Left renal pelvis (tissue), 4 donors: ENCODE results near the gene MPP2. TPM values are rescaled to one million over a fixed set of nuclear protein-coding genes. Genes with fewer than 3 reads are reported as not detected.
"Not testable (repeated sequence)": the region's sequence is repeated elsewhere in the genome, so short reads cannot be mapped to it uniquely, and the experiment has no call there.

ENCODE experiments used
- DNase-seq, 4 donors: peaks; one replicate each; pipeline ENCODE4 v3.0.0-alpha.2; 2013; ENCODE audit warnings: low read depth in 4 of 4, low spot score in 3 of 4
- polyA plus RNA-seq, 4 donors: library from polyadenylated mRNA; unstranded; fragments of 120-200 nt; gene quantifications; one replicate each; pipeline ENCODE4 v1.2.1, GENCODE V29; 2013; ENCODE audit not compliant: insufficient read length in 4 of 4

Gene MPP2
- polyA plus RNA-seq, 4 donors, result 5.8 to 7.7 (median 6.1) TPM

DNA sequence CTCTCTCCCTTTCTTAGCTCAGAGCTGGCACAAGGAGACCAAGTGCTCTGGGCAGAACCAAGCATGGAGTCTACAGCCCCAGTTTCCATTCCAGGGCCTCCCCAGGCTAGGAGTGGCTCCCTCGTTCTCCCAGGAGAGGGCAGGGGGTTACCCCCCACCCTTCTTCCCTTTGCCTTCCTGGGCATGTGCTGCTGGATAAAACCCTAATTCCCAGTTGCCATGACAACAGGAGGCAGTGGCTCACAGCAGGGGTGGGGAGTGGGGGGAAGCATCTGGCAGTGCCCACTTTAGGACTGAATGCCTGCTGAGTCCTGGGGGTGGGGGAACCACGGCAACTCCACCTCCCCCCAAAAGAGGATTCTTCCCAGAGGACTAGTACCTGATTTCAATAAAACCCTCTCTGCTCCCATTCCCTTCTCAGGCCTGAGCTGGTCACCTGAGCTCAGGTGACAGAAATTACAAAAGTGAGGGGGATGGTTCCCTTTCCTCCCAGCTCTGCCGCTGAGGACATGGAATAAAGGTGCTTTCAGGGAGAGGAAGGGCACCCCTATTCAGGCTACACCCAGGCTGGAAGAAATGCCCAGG is 1.8 kb downstream of the MPP2 start:
- DNase-seq, result no peak

DNA sequence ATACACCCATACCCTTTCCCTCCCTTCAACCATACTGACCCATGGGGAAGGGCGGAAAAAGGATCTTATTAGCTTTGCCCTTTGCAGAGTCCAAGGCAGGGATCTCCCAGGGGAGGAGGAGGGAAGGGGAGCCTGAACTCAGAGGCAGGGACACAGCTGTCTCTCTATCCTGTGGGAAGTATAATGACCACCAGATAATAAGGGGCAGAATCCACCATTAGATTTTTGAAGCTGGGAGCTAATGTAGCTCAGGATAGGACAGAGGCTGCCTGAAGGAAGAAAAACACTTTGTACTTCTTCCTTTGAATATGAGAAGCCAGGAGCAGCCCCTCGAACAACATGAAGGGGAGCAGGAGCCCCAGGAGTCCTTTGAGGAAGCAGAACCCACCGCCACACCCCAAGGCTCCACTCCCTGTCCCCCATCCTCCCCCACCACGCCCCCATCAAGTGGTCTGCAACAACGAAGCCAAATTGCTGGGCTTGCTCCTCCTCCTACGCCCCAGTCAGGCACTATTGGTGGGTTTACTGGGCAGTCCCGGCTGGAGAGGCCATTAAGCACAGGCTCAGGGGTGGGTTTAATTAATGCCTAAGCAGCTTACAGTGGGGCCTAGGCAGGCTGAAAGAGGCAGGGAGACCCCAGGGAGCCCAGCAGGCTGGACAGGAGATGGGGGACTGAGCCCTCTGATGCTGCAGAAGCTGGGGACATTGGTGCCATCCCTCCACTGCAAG is 5.3 kb downstream of the MPP2 start:
- DNase-seq, result no peak

DNA sequence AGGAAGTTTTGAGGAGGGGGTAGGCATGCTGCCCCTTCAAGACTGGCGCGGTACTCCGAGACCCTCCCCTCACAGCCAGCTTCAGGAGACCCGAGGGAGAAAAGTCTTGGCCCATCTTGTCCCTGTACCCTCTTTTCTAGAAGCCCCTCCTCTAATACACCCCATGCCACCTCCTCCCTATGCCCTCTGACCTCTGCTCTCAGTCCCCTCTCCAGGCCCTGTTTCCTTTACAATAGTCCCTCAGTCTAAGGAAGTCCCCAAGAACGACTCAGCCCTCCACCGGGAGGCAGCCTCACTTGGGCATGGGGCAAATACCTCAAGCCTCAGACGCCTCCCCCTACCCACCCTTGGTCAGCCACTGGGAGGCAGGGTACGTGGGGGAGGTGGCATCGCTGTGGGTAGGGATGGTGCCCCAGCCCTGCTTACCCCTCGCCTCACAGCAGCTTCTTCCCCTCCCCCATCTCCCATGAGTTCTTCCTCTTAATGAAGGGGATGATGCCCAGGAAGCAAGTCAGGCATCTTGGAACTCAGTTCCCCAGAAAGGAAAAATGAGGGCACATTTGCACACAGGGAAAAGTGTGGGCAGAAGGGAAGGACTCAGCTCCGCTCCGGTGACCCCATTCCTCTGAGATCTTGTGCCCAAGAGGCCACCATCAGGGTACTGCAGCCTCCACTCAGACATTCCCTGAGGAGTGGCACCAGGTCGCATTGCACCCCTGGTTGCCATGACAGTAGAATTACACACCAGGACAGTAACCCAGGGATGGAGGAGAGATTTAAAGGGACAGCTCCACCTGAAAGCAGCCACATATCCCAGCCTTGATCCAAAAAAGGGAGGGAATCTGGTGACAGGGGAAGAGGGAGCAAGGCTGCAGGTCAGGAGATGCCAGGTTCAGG is 6.2 kb downstream of the MPP2 start:
- no peak for DNase-seq

DNA sequence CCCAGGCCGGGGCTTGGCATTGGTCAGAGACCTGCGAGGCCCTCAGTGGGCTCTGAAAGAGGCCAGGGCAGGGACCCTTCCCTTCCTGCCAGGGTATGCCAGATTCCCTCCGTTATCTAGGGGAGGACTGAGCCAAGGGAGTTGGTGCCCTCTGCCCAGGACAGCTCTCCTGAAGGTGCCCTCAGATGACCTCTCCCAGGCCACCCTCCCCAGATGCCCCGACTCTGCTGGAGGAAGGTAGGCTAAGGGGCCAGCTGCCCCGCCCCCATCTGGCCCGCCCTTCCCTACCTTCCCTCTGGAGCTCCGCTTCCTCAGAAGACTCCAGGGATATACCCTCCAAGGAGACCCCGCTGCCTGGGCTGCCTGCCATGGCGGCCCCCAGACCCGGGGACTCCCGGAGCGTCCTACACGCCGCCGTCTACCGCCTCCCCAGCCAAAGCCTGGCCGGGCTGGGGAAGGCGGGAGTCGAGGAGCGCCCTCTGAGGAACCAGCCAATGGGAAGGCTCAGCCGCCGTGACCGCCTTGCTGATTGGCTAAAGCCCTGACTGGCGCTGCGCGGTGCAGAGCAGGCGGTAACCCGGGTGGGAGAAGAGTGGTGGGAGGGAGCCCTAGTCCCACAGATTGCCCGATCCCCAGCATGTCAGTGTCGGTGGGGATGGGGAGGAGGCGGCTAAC is 7.0 kb downstream of the MPP2 start:
- DNase-seq, result peak in 2 of 4 donors; percentile 73 to 74

DNA sequence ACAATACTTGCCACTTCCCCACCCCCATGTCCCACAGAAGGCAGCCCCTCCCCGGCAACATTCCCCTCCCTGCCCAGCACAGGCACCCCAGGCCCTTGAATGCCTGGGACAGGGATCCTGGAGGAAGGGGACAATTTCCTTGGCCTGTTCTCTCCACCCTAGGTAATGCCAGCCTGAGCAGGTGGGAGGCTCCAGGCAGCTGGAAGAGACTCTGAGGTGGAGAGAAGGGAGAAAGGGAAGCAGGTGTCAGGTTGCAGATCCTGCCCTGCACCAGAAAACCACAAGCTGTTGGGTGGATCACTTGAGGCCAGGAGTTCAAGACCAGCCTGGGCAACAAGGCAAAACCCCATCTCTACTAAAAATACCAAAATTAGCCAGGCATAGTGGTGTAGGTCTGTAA is 8.9 kb downstream of the MPP2 start:
- DNase-seq, result no peak

DNA sequence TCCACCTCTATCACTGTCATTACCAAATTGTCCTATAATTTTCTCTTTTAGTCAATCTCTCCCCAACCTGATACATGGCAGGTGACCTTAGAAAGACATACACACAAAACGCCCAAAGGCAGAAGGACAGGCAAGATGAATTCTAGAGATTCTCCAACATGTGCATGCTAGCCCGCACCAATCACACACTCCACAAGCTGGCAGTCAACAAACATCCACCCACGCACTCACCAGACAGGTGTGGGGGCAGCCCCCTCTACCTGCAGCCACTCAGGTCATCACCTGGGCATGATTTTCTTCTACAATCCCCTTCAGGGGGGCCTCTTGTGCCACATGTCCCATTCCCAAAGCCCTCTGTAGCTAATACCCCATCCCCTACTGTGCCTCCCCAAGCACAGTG is 9.5 kb downstream of the MPP2 start:
- no peak for DNase-seq

DNA sequence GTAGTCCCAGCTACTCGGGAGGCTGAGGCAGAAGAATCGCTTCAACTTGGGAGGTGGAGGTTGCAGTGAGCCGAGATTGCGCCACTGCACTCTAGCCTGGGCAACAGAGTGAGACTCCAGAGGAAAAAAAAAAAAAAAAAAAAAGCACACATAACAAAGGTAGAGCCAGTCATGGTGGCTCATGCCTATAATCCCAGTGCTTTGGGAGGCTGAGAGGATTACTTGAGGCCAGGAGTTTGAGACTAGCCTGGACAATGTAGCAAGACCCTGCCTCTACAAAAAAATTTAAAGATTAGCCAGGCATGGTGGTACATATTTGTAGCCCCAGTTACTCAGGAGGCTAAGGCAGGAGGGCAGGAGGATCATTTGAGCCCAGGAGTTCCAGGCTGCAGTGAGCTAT is 12.8 kb downstream of the MPP2 start:
- not testable (repeated sequence) for DNase-seq

DNA sequence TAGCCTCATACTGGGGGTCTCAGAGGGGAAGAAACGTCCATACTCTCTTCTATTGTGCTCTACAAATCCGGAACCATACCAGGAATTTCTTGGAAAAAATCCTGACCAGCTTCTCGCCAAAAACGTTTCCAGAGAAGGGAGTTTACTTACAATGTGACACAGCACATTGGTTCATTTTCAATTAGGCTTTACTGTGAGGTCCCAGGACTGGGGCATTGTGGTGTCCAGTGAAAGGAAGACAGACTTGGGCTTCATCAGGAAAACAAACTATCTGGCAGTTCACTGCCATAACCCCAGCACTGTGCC is 14.7 kb downstream of the MPP2 start:
- DNase-seq, result no peak

DNA sequence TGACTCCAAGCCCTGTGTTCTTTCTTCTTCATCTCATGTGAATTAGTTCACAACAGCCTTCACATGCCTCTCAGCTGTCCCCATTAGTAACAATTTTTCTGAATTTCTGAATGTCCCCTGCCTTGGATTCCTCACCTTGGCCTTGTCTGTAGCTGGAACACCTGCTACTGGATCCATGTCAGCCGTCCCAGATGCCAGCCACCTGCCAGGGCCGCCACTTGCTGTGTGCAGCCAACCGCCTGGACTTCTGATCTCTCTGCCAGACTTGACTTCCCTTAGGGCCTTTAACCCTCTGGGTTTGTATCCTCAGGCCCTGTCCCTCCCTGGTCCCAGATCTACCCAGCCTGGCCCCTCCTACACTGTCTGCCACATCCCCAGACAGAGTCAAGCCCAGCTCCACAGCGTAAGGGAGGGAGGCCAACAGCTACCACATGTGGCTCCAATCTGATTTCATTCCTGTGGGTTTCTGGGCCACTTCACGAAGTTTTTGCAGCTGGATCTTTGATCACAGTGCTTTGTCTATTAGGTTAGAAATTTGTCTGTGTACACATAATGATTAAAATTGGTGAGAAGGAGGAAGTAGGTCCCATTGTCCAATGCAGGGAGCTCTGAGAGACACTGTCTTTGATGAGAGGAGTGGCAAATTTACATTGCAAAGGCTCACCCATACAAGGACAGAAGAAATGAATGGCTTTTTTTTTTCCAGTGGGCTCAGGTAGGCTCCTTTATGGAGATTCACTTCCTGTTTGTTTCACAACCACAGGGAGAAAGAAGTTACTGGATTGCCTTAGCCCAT is 15.3 kb downstream of the MPP2 start:
- no peak for DNase-seq

DNA sequence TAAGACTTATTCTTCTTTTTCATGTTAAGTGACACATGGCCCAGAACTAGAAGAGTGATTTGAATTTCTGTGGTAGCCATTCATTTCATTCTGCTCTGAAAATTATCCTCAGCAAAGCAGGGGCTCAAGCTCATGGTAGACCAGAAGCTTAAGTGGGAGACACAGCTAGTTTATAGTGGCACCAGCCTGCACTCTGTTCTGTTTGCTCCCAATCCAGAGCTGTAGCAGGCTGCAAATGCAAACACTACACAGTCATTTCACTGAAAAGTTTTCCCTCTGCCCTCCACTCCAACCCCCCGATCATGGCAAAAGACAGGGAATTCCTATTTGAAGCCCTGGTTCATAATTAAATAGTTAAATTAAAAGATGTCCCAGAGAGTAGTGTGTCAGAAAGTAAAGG is 17.1 kb downstream of the MPP2 start:
- no peak for DNase-seq

DNA sequence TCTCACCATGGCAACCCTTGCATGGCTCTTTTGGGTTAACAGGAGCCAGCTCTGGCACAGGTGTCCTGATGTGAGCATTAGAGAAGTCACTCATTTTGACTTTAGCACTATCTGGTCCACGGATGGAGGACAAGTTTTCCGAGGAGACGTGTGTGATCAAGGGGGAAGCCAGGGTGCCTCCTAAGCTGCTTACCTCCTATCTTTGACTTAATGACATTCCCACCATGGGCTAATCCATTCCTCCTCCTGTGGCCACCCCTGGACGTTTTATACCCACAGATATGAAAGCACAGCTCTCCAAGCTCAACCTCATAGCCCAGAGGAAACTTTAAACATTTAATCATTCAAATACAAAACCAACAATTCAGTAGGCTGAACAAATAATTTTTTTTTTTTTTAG is 18.8 kb downstream of the MPP2 start:
- no peak for DNase-seq

DNA sequence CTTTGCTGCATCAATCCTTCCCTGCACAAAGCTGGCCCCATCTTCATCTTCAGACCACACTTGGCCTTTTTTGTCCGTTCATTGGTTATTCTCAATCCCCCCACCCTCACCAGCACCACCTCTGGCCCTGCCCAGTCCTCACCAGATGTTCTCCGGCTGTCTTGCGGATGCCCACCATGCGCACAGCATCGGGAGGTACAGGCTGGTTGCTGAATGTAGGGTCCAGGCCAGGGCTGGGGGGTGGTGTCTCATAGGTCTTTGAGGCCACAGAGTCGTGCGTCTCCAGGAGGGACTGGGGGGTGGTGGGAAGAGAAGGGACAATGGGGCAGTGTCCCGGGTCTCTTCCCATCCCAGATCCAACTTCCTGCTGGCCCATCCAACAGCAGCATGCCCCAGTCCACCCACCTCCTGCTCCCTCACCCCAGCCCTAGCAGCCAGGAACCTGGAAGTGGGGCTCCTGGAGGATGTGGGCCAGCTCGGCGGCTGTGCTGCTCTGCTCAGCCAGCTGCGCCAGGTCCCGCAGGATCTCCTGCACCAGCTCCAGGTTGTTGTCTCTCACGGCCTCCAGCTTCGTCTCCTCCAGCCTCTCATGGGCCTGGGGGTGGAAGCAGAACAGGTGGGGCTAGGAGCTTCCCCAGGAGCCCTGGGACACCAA is 24.4 kb downstream of the MPP2 start:
- DNase-seq, result no peak

DNA sequence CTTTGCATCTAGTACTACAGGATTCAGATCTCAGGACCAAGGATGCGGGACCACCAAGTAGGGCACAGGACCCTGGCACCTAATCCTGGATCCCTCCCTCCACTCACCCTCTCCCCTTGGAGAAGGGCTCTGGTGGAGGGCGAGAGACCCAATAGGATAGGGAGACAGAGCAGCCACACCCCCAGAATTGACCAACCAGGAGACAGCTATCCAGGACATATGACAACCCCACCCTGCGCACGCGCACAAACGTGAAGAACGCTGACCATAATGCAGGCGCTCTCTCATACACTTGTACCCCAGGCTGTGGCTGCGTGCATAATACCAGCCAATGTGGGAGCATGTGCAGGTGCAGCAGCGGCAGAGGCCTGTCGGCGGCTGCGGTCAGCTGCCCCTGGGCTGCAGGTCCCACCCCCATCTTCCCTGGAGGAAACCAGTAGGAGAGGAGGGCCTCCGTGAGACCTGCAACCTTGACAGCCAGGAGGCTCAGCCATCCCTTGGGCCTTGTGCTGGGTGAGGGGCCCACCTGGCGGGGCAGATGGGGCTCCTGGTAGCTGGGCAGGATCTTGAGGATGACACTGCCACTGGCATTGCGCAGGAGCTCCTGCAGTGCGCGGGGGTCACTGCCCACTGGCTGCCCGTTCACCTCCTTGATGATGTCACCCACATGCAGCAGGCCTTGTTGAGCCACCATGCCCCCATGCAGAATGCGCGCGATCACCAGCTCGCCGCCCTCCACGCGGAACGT is 25.4 kb downstream of the MPP2 start:
- DNase-seq, result no peak

DNA sequence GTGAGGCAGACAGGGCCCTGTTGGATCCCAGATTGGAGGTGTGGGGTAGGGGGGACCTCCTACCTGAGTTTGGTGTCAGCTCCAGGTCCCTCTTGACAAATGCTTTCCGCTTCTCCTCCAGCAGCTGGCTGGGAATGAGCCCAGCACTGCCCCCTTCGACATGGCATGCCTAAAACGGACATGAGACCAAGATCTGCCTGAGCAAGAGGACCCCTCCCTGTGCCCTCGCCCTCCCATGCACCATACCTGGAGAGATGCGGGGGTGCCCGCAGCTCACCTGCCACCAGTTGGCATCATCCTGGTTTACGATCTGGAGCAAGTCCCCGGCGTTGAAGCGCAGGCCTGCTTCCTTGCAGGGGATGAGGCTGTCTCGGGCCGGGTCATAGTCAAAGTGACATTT is 26.2 kb downstream of the MPP2 start:
- no peak for DNase-seq

DNA sequence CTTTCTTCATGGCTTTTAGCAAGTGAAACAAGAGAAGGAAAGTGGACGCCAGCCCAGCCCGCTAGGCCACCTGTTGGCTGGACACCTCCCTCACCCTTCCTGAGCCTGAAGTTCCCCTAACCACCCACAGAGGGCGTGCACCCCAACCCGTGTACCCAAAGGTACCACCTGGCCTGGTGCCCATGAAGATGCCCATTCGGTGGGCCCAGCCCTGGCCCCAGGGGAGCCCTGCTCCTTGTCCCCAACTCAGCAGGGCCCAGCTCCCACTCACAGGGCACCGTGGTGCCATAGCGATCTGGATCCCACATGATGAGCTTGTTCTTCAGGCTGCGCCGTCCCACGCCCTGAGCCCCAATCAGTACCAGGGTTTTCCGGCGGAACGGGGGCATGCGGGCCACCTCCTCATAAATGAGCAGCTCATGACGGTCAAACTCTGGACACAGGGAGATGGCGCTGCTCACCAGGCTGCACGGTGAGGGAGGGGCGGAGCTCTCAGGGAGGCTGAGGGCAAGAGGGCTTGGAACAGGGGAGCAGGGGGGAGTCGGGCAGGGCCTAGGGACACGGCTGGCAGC is 26.8 kb downstream of the MPP2 start:
- DNase-seq, result peak in 1 of 4 donors; percentile 59

DNA sequence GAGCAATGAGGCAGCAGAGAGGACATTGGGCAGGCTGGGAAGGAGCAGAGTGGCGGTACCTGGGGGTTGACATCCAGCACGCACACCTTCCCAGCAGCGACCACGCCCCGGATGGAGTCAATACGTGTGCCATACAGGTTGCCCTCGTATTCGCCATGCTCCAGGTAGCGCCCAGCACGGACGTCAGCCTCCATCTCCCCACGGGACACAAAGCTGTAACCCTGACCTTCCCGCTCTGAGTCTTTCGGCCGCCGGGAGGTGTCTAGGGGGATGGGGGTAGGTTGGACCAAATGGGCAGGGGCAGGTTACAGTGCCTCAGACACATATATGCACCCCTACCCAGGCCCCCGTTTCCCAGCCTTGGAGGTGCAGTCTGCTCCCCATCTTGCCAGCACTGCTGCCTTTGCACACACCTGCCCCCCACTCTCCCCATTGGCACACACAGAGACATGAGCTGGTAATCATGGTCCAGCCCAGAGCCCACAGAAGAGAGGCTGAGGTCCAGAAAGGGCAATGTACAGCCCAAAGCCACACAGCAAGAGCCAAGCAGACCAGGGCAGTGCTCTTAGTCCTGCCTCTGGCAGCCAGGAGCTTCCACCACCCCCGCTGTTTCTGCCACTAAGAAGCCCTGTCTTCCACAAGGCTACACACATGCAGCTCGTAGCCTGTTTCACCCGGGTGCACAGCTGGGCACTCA is 27.5 kb downstream of the MPP2 start:
- DNase-seq, result no peak

DNA sequence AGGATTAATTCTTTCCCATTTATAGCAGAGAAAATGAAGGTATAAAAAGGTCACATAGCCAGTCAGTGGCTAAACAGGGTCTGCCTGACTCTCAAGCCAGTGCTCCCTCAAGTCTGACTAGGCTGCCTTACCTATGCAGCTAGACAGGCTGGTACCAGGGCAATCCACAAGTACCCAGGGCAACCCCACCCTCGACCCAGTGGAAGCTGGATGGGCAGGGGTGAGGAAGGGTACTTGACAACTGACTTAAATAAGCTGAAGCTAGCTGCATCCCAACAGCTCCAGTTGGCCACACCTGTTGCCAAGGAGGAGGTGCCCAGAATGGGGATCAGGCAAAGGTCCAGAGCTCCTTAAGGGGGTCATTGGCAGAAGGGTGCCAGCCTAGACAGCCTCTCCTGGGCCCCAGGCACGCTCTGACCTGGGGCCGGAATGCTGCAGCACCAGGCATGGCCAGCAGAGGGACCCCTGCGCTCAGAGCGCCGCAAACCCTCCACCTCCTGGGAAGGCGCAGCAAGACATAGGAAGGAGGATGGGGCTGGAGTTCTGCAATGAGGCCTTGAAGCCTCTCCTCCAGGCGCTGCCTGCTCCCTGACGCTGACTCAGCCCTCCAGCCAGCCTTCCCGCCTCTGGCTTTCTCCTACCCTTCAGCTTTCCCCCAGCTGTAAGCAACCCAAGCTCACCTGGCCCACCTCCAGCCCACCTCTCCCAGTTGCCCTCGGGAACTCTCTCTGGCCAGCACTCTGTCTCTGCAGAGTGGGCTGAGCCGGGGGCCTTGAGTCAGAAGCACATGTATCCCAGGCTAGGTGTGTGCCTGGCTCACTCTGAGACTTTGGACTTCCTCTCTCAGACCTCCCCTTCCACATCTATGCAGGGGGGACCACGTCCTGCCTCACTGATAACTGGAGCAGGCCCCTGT is 28.8 kb downstream of the MPP2 start:
- DNase-seq, result peak in 2 of 4 donors; percentile 39 to 42
